Neural cell (in vitro differentiated cells): ENCODE data around the gene ZNF79. TPM values are rescaled to one million over a fixed set of nuclear protein-coding genes. Genes with fewer than 3 reads are reported as not detected.

Experiments used
- H2AFZ ChIP-seq: fragments of 200-600, 300-800 bp; sonication (generic), shearing (Covaris generic); 2 replicates; pipeline ENCODE4 v1.6.0; 2014; ENCODE audit warnings: low read depth, mild to moderate bottlenecking, antibody characterized with exemption, low read length, moderate library complexity
- H3F3A ChIP-seq: fragments of 200-600 bp; shearing (Covaris generic); 2 replicates; pipeline ENCODE4 v1.6.1; 2016; ENCODE audit warnings: mild to moderate bottlenecking, moderate library complexity, mixed read lengths, antibody characterized with exemption, low read length; ENCODE audit not compliant: insufficient read depth, poor library complexity, severe bottlenecking
- H3K27ac ChIP-seq: fragments of 200-600, 300-800 bp; sonication (generic), shearing (Covaris generic); 2 replicates; pipeline ENCODE4 v1.5.1; 2014; ENCODE audit warnings: mild to moderate bottlenecking, low read length, moderate library complexity
- H3K27me3 ChIP-seq: fragments of 300-800, 200-600 bp; sonication (generic), shearing (Covaris generic); 2 replicates; pipeline ENCODE4 v1.6.0; 2014; ENCODE audit warnings: mild to moderate bottlenecking, low read depth, low read length, moderate library complexity; ENCODE audit not compliant: insufficient read depth
- H3K36me3 ChIP-seq: fragments of 300-800, 200-600 bp; sonication (generic), shearing (Covaris generic); 2 replicates; pipeline ENCODE4 v1.5.1; 2014; ENCODE audit warnings: mild to moderate bottlenecking, antibody characterized with exemption, low read length, moderate library complexity; ENCODE audit not compliant: insufficient read depth
- H3K4me2 ChIP-seq: fragments of 300-800, 200-600 bp; sonication (generic), shearing (Covaris generic); 2 replicates; pipeline ENCODE4 v1.6.0; 2014; ENCODE audit warnings: mild to moderate bottlenecking, low read length
- H3K4me3 ChIP-seq: fragments of 300-800, 200-600 bp; sonication (generic), shearing (Covaris generic); 2 replicates; pipeline ENCODE4 v1.5.1; 2014; ENCODE audit warnings: mild to moderate bottlenecking, low read length, moderate library complexity
- H3K79me2 ChIP-seq: fragments of 200-600 bp; shearing (Covaris generic); replicated peaks from 2 replicates; pipeline ENCODE4 v1.6.0; 2014; ENCODE audit warnings: mild to moderate bottlenecking, low read length, moderate library complexity; ENCODE audit not compliant: insufficient read depth
- H3K9ac ChIP-seq: fragments of 300-800, 200-600 bp; sonication (generic), shearing (Covaris generic); 2 replicates; pipeline ENCODE4 v1.6.1; 2016; ENCODE audit warnings: mild to moderate bottlenecking, low read length, mixed read lengths
- H3K9me2 ChIP-seq: fragments of 200-600 bp; shearing (Covaris generic); 2 replicates; pipeline ENCODE4 v1.6.1; 2016; ENCODE audit warnings: mild to moderate bottlenecking, low read length, mixed read lengths; ENCODE audit not compliant: insufficient read depth
- H3K9me3 ChIP-seq: fragments of 200-600, 300-800 bp; sonication (generic), shearing (Covaris generic); 2 replicates; pipeline ENCODE4 v1.6.1; 2016; ENCODE audit warnings: mild to moderate bottlenecking, mixed run types, low read length, moderate library complexity, mixed read lengths
- H4K20me1 ChIP-seq: fragments of 200-600 bp; shearing (Covaris generic); 2 replicates; pipeline ENCODE4 v1.6.1; 2016; ENCODE audit warnings: mild to moderate bottlenecking, mixed run types; ENCODE audit not compliant: insufficient read depth
- CTCF ChIP-seq: fragments of 450-650 bp; IDR thresholded peaks from 2 replicates; pipeline ENCODE4 v1.5.1; 2014; ENCODE audit warnings: antibody characterized with exemption, mild to moderate bottlenecking, moderate library complexity; ENCODE audit not compliant: poor library complexity, severe bottlenecking
- EP300 ChIP-seq: fragments of 450-650 bp; conservative IDR thresholded peaks from 2 replicates; pipeline ENCODE4 v1.6.1; 2014; ENCODE audit warnings: antibody characterized with exemption, mild to moderate bottlenecking, moderate library complexity; ENCODE audit not compliant: poor library complexity, severe bottlenecking
- EZH2 ChIP-seq: fragments of 200-600, 300-800 bp; shearing (Covaris generic), sonication (generic); IDR thresholded peaks from 2 replicates; pipeline ENCODE4 v1.6.1; 2014; ENCODE audit warnings: antibody characterized with exemption, low read length, borderline replicate concordance, mild to moderate bottlenecking; ENCODE audit not compliant: insufficient read depth, poor library complexity, severe bottlenecking
- MXI1 ChIP-seq: fragments of 450-650 bp; conservative IDR thresholded peaks from 2 replicates; pipeline ENCODE4 v1.6.1; 2014; ENCODE audit warnings: antibody characterized with exemption, mild to moderate bottlenecking; ENCODE audit not compliant: poor library complexity, severe bottlenecking
- POLR2AphosphoS5 ChIP-seq: IDR thresholded peaks from 2 replicates; pipeline ENCODE4 v1.6.1; 2012
- RAD21 ChIP-seq: fragments of 450-650 bp; conservative IDR thresholded peaks from 2 replicates; pipeline ENCODE4 v1.6.1; 2014; ENCODE audit warnings: antibody characterized with exemption, mild to moderate bottlenecking, moderate library complexity
- REST ChIP-seq: IDR thresholded peaks from 2 replicates; pipeline ENCODE4 v1.6.1; 2012; ENCODE audit warnings: borderline replicate concordance
- SMC3 ChIP-seq: fragments of 450-650 bp; conservative IDR thresholded peaks from 2 replicates; pipeline ENCODE4 v1.6.1; 2014; ENCODE audit warnings: antibody characterized with exemption, mild to moderate bottlenecking, moderate library complexity; ENCODE audit not compliant: poor library complexity
- TAF1 ChIP-seq: IDR thresholded peaks from 2 replicates; pipeline ENCODE4 v1.6.1; 2012; ENCODE audit warnings: low read depth
- polyA plus RNA-seq: library from polyadenylated mRNA; depleted of rRNA; stranded (reverse); fragments of >200 nt; gene quantifications from 2 replicates; pipeline ENCODE4 v1.2.3, GENCODE V29; 2014

ZNF79 gene
- polyA plus RNA-seq, 1 donor from 2014 or later, result 2.9 TPM

GRCh38 chr9:127407492-127407843 is 16.7 kb upstream of the ZNF79 start (continued):
- TF ChIP-seq EP300 (no peak), TAF1 (no peak), EZH2 (no peak)

- Histone ChIP-seq H3F3A (no peaks in the 10 kb centered on the region), H4K20me1 (no peaks in the 10 kb centered on the region), H3K9ac (no peak overlapping the region), H3K9me3 (no peaks in the 10 kb centered on the region), H3K79me2 (no peaks in the 10 kb centered on the region), H2AFZ (no peak overlapping the region), H3K4me2 (no peak overlapping the region), H3K4me3 (no peak overlapping the region), H3K27ac (no peak overlapping the region), H3K36me3 (no peaks in the 10 kb centered on the region), H3K9me2 (no peaks in the 10 kb centered on the region), H3K27me3 (no peaks in the 10 kb centered on the region)
- TF ChIP-seq RAD21 (no peak), EP300 (no peak), SMC3 (no peak), CTCF (no peak), MXI1 (no peak), POLR2AphosphoS5 (no peak), TAF1 (no peak), REST (no peak), EZH2 (no peak)
Observed at GRCh38 chr9:127411122-127411521, 13.1 kb upstream of the ZNF79 start.

- Histone ChIP-seq H3F3A (no peaks in the 10 kb centered on the region), H3K27me3 (no peaks in the 10 kb centered on the region), H3K79me2 (no peaks in the 10 kb centered on the region), H3K9ac (no peak overlapping the region), H4K20me1 (no peaks in the 10 kb centered on the region), H3K4me2 (no peak overlapping the region), H3K9me3 (no peaks in the 10 kb centered on the region), H2AFZ (no peak overlapping the region), H3K9me2 (no peaks in the 10 kb centered on the region), H3K4me3 (no peak overlapping the region), H3K36me3 (no peaks in the 10 kb centered on the region), H3K27ac (no peak overlapping the region)
- TF ChIP-seq MXI1, result no peak
- no peak for TF ChIP-seq CTCF
- TF ChIP-seq REST, result no peak
- TF ChIP-seq TAF1, result no peak
- TF ChIP-seq SMC3, result no peak
- no peak for TF ChIP-seq POLR2AphosphoS5
- no peak for TF ChIP-seq EZH2
- no peak for TF ChIP-seq RAD21
- no peak for TF ChIP-seq EP300
Observed at GRCh38 chr9:127415141-127415540, 9.0 kb upstream of the ZNF79 start.
